Anterior cingulate cortex (tissue), 58 donors: Measurements from ENCODE around the gene MBNL2.

ENCODE experiments used
- DNase-seq, 58 donors: peaks; one replicate each; lab custom pipeline; 2025; lab: John Stamatoyannopoulos, UW

MBNL2 gene

GRCh38 chr13:97390941-97391600 is 168.9 kb downstream of the MBNL2 start:
- DNase-seq: no peak

GRCh38 chr13:97392020-97392419 is 169.9 kb downstream of the MBNL2 start:
- no peak for DNase-seq

GRCh38 chr13:97394542-97394941 is 172.4 kb downstream of the MBNL2 start:
- no peak for DNase-seq

- DNase-seq: no peak
Observed at GRCh38 chr13:97395447-97396136, 173.5 kb downstream of the MBNL2 start.

- no peak for DNase-seq
Observed at GRCh38 chr13:97397267-97397666, 175.1 kb downstream of the MBNL2 start.

- DNase-seq: no peak
Observed at GRCh38 chr13:97401421-97401820, 179.3 kb downstream of the MBNL2 start.

- DNase-seq: no peak
Observed at GRCh38 chr13:97403893-97404750, 182.0 kb downstream of the MBNL2 start.

GRCh38 chr13:97407540-97407939 is 185.4 kb downstream of the MBNL2 start:
- DNase-seq: no peak

GRCh38 chr13:97408938-97409337 is 186.8 kb downstream of the MBNL2 start:
- no peak for DNase-seq

GRCh38 chr13:97411984-97412383 is 189.9 kb downstream of the MBNL2 start:
- no peak for DNase-seq

- no peak for DNase-seq
Observed at GRCh38 chr13:97413694-97414093, 191.6 kb downstream of the MBNL2 start.

GRCh38 chr13:97414392-97414791 is 192.3 kb downstream of the MBNL2 start:
- no peak for DNase-seq

GRCh38 chr13:97417698-97418097 is 195.6 kb downstream of the MBNL2 start:
- DNase-seq: no peak

GRCh38 chr13:97422118-97423054 is 200.3 kb downstream of the MBNL2 start:
- peak in 1 of 58 donors; percentile 1 for DNase-seq

- peak in 40 of 58 donors; percentile 1 to 69 (median 23) for DNase-seq
Observed at GRCh38 chr13:97423300-97424045, 201.3 kb downstream of the MBNL2 start.

- no peak for DNase-seq
Observed at GRCh38 chr13:97425590-97425989, 203.5 kb downstream of the MBNL2 start.

- DNase-seq: no peak
Observed at GRCh38 chr13:97426695-97427094, 204.6 kb downstream of the MBNL2 start.

GRCh38 chr13:97429681-97430081 is 207.5 kb downstream of the MBNL2 start:
- DNase-seq: peak in 52 of 58 donors; percentile 1 to 86 (median 38)

GRCh38 chr13:97430296-97430695 is 208.2 kb downstream of the MBNL2 start:
- no peak for DNase-seq
